HL-60 (cell line): ENCODE measurements around the gene OR8G1.

Source experiments
- CTCF ChIP-seq: IDR thresholded peaks from one replicate; pipeline ENCODE4 v1.5.1; 2011; ENCODE audit warnings: low read length, control low read depth, inconsistent platforms; ENCODE audit not compliant: insufficient read depth
- POLR2AphosphoS5 ChIP-seq: IDR thresholded peaks from 2 replicates; pipeline ENCODE4 v1.6.1; 2012; ENCODE audit warnings: low read depth

GRCh38 chr11:124193221-124194010 is 47.5 kb upstream of the OR8G1 start:
- TF ChIP-seq CTCF (no peak), POLR2AphosphoS5 (no peak)
